HEK293 (cell line): ENCODE data around the gene C5orf34.
A peak's percentile ranks its signal among the peaks of the same experiment; 100 is the strongest.

ENCODE experiments used
- EGR2 ChIP-seq: fragments of 450-650 bp; formaldehyde crosslinking; IDR thresholded peaks from 2 replicates; pipeline ENCODE4 v1.5.1; 2016; ENCODE audit warnings: low read depth, missing biosample characterization, missing genetic modification characterization
- KLF7 ChIP-seq: fragments of 450-650 bp; formaldehyde crosslinking; IDR thresholded peaks from 2 replicates; pipeline ENCODE4 v1.5.1; 2016; ENCODE audit warnings: missing biosample characterization, missing genetic modification characterization, borderline replicate concordance
- SCRT2 ChIP-seq: fragments of 450-650 bp; formaldehyde crosslinking; IDR thresholded peaks from 2 replicates; pipeline ENCODE4 v1.5.1; 2016; ENCODE audit warnings: missing biosample characterization, missing genetic modification characterization
- WT1 ChIP-seq: fragments of 450-650 bp; formaldehyde crosslinking; IDR thresholded peaks from 2 replicates; pipeline ENCODE4 v1.5.1; 2016; ENCODE audit warnings: missing biosample characterization, missing genetic modification characterization
- YY1 ChIP-seq: fragments of 450-650 bp; formaldehyde crosslinking; IDR thresholded peaks from 2 replicates; pipeline ENCODE4 v1.5.1; 2018; ENCODE audit warnings: missing biosample characterization, missing genetic modification characterization
- ZBTB1 ChIP-seq: fragments of 450-650 bp; formaldehyde crosslinking; IDR thresholded peaks from 2 replicates; pipeline ENCODE4 v1.5.1; 2016; ENCODE audit warnings: missing biosample characterization, missing genetic modification characterization
- ZFP69B ChIP-seq: fragments of 450-650 bp; formaldehyde crosslinking; IDR thresholded peaks from 2 replicates; pipeline ENCODE4 v1.5.1; 2016; ENCODE audit warnings: missing biosample characterization, missing genetic modification characterization
- ZNF132 ChIP-seq: fragments of 450-650 bp; formaldehyde crosslinking; IDR thresholded peaks from 2 replicates; pipeline ENCODE4 v1.5.1; 2017; ENCODE audit warnings: missing biosample characterization, missing genetic modification characterization, borderline replicate concordance
- ZNF138 ChIP-seq: fragments of 450-650 bp; formaldehyde crosslinking; IDR thresholded peaks from 2 replicates; pipeline ENCODE4 v1.5.1; 2016; ENCODE audit warnings: missing biosample characterization, missing genetic modification characterization, borderline replicate concordance
- ZNF157 ChIP-seq: fragments of 450-650 bp; formaldehyde crosslinking; IDR thresholded peaks from 2 replicates; pipeline ENCODE4 v1.5.1; 2016; ENCODE audit warnings: missing biosample characterization, missing genetic modification characterization
- ZNF211 ChIP-seq: fragments of 450-650 bp; formaldehyde crosslinking; IDR thresholded peaks from 2 replicates; pipeline ENCODE4 v1.5.1; 2016; ENCODE audit warnings: low read depth, missing biosample characterization, missing genetic modification characterization
- ZNF248 ChIP-seq: fragments of 450-650 bp; formaldehyde crosslinking; IDR thresholded peaks from 2 replicates; pipeline ENCODE4 v1.5.1; 2017; ENCODE audit warnings: missing biosample characterization, missing genetic modification characterization
- ZNF292 ChIP-seq: fragments of 450-650 bp; formaldehyde crosslinking; IDR thresholded peaks from 2 replicates; pipeline ENCODE4 v1.5.1; 2016; ENCODE audit warnings: low read depth, missing biosample characterization, missing genetic modification characterization, borderline replicate concordance
- ZNF311 ChIP-seq: fragments of 450-650 bp; formaldehyde crosslinking; IDR thresholded peaks from 2 replicates; pipeline ENCODE4 v1.5.1; 2017; ENCODE audit warnings: missing biosample characterization, missing genetic modification characterization, borderline replicate concordance
- ZNF324 ChIP-seq: fragments of 450-650 bp; formaldehyde crosslinking; IDR thresholded peaks from 2 replicates; pipeline ENCODE4 v1.5.1; 2016; ENCODE audit warnings: missing biosample characterization, missing genetic modification characterization
- ZNF335 ChIP-seq: fragments of 450-650 bp; formaldehyde crosslinking; conservative IDR thresholded peaks from 2 replicates; pipeline ENCODE4 v1.5.1; 2016; ENCODE audit warnings: missing biosample characterization, missing genetic modification characterization
- ZNF548 ChIP-seq: fragments of 450-650 bp; formaldehyde crosslinking; IDR thresholded peaks from 2 replicates; pipeline ENCODE4 v1.5.1; 2016; ENCODE audit warnings: missing biosample characterization, missing genetic modification characterization
- ZNF558 ChIP-seq: fragments of 450-650 bp; formaldehyde crosslinking; IDR thresholded peaks from 2 replicates; pipeline ENCODE4 v1.5.1; 2016; ENCODE audit warnings: missing biosample characterization, missing genetic modification characterization
- ZNF560 ChIP-seq: fragments of 450-650 bp; formaldehyde crosslinking; IDR thresholded peaks from 2 replicates; pipeline ENCODE4 v1.5.1; 2017; ENCODE audit warnings: missing biosample characterization, missing genetic modification characterization, borderline replicate concordance
- ZNF571 ChIP-seq: fragments of 450-650 bp; formaldehyde crosslinking; IDR thresholded peaks from 2 replicates; pipeline ENCODE4 v1.5.0; 2017; ENCODE audit warnings: missing biosample characterization, missing genetic modification characterization
- ZNF623 ChIP-seq: fragments of 450-650 bp; formaldehyde crosslinking; IDR thresholded peaks from 2 replicates; pipeline ENCODE4 v1.5.1; 2016; ENCODE audit warnings: missing biosample characterization, missing genetic modification characterization
- ZNF658 ChIP-seq: fragments of 450-650 bp; formaldehyde crosslinking; IDR thresholded peaks from 2 replicates; pipeline ENCODE4; 2016; ENCODE audit warnings: missing biosample characterization, missing genetic modification characterization
- ZNF843 ChIP-seq: fragments of 450-650 bp; formaldehyde crosslinking; IDR thresholded peaks from 2 replicates; pipeline ENCODE4 v1.5.1; 2016; ENCODE audit warnings: missing biosample characterization, missing genetic modification characterization
- TF ChIP-seq, protein P1 (sequence below): fragments of 450-650 bp; formaldehyde crosslinking; IDR thresholded peaks from 2 replicates; pipeline ENCODE4 v1.5.1; 2016; ENCODE audit warnings: missing biosample characterization, missing genetic modification characterization
- TF ChIP-seq, protein P2 (sequence below): fragments of 450-650 bp; formaldehyde crosslinking; IDR thresholded peaks from 2 replicates; pipeline ENCODE4 v1.5.1; 2016; ENCODE audit warnings: missing biosample characterization, missing genetic modification characterization
- TF ChIP-seq, protein P3 (sequence below): IDR thresholded peaks from 2 replicates; pipeline ENCODE4 v1.6.1; 2011; ENCODE audit warnings: mild to moderate bottlenecking, low read depth, low read length, borderline replicate concordance
- TF ChIP-seq, protein P4 (sequence below): fragments of 450-650 bp; formaldehyde crosslinking; IDR thresholded peaks from 2 replicates; pipeline ENCODE4 v1.5.1; 2016; ENCODE audit warnings: missing biosample characterization, missing genetic modification characterization, borderline replicate concordance
- TF ChIP-seq, protein P5 (sequence below): fragments of 450-650 bp; formaldehyde crosslinking; IDR thresholded peaks from 2 replicates; pipeline ENCODE4 v1.5.1; 2016; ENCODE audit warnings: missing biosample characterization, missing genetic modification characterization, low read depth

Gene C5orf34

DNA sequence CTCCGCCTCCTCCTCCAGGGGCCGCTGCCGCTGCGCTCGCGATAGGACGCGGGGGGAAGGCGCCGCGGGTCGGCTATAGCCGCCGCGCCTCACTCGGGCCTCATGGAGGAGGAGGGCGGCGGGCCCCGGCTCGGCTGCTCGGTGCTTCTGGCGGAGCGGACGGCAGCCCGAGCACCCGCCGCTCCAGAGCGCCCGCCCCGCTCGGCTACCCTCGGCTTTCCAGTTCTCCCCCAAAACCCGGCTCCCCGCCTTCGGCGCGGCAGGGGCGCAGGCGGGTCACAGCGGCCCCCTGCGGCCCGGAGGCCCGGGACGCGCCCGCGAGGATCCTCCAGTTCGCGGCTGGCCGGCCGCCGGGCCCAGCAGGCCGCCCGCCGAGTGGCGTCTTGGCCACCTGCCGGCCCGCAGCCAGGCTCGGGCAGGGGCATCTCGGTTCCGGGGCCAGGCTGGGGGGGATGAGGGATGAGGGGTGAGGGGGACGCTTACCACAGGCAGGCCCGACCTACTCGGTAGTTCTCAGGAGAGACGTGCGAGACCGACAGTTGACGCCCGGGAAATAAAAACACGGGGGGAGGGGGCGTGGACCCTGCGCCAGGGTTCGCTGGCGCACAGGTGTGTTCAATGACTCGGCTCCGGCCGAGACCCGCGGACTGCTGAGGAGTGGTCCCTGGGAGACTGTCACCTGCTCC is 42.1 kb upstream of the C5orf34 start, which contains the start of gene PAIP1 (continued):
- TF ChIP-seq, protein P1, sequence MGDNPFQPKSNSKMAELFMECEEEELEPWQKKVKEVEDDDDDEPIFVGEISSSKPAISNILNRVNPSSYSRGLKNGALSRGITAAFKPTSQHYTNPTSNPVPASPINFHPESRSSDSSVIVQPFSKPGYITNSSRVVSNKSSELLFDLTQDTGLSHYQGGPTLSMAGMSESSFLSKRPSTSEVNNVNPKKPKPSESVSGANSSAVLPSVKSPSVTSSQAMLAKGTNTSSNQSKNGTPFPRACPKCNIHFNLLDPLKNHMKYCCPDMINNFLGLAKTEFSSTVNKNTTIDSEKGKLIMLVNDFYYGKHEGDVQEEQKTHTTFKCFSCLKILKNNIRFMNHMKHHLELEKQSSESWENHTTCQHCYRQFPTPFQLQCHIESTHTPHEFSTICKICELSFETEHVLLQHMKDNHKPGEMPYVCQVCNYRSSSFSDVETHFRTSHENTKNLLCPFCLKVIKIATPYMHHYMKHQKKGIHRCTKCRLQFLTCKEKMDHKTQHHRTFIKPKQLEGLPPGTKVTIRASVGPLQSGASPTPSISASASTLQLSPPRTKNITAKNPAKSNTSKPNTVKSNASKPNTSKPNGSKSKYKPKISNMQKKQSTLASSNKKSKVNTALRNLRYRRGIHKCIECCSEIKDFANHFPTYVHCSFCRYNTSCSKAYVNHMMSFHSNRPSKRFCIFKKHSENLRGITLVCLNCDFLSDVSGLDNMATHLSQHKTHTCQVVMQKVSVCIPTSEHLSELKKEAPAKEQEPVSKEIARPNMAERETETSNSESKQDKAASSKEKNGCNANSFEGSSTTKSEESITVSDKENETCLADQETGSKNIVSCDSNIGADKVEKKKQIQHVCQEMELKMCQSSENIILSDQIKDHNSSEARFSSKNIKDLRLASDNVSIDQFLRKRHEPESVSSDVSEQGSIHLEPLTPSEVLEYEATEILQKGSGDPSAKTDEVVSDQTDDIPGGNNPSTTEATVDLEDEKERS (tag by site-specific recombination): no peak
- TF ChIP-seq ZNF311 (tag by site-specific recombination): no peak
- TF ChIP-seq WT1 (tag by site-specific recombination): no peak
- TF ChIP-seq ZNF560 (tag by site-specific recombination): no peak
- TF ChIP-seq ZNF335 (tag by site-specific recombination): peak; percentile 64
- TF ChIP-seq ZNF623 (tag by site-specific recombination): no peak
- no peak for TF ChIP-seq ZNF324 (tag by site-specific recombination)
- TF ChIP-seq, protein P2, sequence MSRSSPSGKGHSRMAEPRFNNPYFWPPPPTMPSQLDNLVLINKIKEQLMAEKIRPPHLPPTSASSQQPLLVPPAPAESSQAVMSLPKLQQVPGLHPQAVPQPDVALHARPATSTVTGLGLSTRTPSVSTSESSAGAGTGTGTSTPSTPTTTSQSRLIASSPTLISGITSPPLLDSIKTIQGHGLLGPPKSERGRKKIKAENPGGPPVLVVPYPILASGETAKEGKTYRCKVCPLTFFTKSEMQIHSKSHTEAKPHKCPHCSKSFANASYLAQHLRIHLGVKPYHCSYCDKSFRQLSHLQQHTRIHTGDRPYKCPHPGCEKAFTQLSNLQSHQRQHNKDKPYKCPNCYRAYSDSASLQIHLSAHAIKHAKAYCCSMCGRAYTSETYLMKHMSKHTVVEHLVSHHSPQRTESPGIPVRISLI: no peak
- no peak for TF ChIP-seq ZNF292
- no peak for TF ChIP-seq ZNF132
- TF ChIP-seq ZNF548: no peak
- no peak for TF ChIP-seq ZNF248 (tag by site-specific recombination)
- no peak for TF ChIP-seq ZNF658 (tag by site-specific recombination)
- TF ChIP-seq, protein P3, sequence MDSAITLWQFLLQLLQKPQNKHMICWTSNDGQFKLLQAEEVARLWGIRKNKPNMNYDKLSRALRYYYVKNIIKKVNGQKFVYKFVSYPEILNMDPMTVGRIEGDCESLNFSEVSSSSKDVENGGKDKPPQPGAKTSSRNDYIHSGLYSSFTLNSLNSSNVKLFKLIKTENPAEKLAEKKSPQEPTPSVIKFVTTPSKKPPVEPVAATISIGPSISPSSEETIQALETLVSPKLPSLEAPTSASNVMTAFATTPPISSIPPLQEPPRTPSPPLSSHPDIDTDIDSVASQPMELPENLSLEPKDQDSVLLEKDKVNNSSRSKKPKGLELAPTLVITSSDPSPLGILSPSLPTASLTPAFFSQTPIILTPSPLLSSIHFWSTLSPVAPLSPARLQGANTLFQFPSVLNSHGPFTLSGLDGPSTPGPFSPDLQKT: no peak
- no peak for TF ChIP-seq ZNF157 (tag by site-specific recombination)
- no peak for TF ChIP-seq ZBTB1 (tag by site-specific recombination)
- no peak for TF ChIP-seq ZNF558 (tag by site-specific recombination)
- TF ChIP-seq ZNF138 (tag by site-specific recombination): no peak
- no peak for TF ChIP-seq ZNF211 (tag by site-specific recombination)
- TF ChIP-seq KLF7 (tag by site-specific recombination): no peak
- TF ChIP-seq EGR2: no peak
- TF ChIP-seq, protein P4, sequence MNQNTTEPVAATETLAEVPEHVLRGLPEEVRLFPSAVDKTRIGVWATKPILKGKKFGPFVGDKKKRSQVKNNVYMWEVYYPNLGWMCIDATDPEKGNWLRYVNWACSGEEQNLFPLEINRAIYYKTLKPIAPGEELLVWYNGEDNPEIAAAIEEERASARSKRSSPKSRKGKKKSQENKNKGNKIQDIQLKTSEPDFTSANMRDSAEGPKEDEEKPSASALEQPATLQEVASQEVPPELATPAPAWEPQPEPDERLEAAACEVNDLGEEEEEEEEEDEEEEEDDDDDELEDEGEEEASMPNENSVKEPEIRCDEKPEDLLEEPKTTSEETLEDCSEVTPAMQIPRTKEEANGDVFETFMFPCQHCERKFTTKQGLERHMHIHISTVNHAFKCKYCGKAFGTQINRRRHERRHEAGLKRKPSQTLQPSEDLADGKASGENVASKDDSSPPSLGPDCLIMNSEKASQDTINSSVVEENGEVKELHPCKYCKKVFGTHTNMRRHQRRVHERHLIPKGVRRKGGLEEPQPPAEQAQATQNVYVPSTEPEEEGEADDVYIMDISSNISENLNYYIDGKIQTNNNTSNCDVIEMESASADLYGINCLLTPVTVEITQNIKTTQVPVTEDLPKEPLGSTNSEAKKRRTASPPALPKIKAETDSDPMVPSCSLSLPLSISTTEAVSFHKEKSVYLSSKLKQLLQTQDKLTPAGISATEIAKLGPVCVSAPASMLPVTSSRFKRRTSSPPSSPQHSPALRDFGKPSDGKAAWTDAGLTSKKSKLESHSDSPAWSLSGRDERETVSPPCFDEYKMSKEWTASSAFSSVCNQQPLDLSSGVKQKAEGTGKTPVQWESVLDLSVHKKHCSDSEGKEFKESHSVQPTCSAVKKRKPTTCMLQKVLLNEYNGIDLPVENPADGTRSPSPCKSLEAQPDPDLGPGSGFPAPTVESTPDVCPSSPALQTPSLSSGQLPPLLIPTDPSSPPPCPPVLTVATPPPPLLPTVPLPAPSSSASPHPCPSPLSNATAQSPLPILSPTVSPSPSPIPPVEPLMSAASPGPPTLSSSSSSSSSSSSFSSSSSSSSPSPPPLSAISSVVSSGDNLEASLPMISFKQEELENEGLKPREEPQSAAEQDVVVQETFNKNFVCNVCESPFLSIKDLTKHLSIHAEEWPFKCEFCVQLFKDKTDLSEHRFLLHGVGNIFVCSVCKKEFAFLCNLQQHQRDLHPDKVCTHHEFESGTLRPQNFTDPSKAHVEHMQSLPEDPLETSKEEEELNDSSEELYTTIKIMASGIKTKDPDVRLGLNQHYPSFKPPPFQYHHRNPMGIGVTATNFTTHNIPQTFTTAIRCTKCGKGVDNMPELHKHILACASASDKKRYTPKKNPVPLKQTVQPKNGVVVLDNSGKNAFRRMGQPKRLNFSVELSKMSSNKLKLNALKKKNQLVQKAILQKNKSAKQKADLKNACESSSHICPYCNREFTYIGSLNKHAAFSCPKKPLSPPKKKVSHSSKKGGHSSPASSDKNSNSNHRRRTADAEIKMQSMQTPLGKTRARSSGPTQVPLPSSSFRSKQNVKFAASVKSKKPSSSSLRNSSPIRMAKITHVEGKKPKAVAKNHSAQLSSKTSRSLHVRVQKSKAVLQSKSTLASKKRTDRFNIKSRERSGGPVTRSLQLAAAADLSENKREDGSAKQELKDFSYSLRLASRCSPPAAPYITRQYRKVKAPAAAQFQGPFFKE (tag by site-specific recombination): no peak
- peak; percentile 31; the same call in 1 of the 2 replicates for TF ChIP-seq ZFP69B
- TF ChIP-seq YY1: peak; percentile 20; the same call in 1 of the 2 replicates
- TF ChIP-seq SCRT2 (tag by site-specific recombination): 0 out of 2 replicates have a peak, but pooled peaks have one; percentile 10
- no peak for TF ChIP-seq ZNF843 (tag by site-specific recombination)
- TF ChIP-seq, protein P5, sequence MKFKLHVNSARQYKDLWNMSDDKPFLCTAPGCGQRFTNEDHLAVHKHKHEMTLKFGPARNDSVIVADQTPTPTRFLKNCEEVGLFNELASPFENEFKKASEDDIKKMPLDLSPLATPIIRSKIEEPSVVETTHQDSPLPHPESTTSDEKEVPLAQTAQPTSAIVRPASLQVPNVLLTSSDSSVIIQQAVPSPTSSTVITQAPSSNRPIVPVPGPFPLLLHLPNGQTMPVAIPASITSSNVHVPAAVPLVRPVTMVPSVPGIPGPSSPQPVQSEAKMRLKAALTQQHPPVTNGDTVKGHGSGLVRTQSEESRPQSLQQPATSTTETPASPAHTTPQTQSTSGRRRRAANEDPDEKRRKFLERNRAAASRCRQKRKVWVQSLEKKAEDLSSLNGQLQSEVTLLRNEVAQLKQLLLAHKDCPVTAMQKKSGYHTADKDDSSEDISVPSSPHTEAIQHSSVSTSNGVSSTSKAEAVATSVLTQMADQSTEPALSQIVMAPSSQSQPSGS (tag by site-specific recombination): no peak
- TF ChIP-seq ZNF571 (tag by site-specific recombination): no peak
